GM15510 (cell line): ENCODE results near the gene NAALADL2.

ENCODE experiments used
- POLR2A ChIP-seq: IDR thresholded peaks from 3 replicates; pipeline ENCODE4 v1.6.1; 2011; ENCODE audit warnings: borderline replicate concordance; ENCODE audit not compliant: insufficient read length; ENCODE audit errors: extremely low read depth

The NAALADL2 gene

GRCh38 chr3:175336406-175337133, 477.4 kb downstream of the NAALADL2 start:
- TF ChIP-seq POLR2A, result no peak

- TF ChIP-seq POLR2A, result no peak
These were observed 478.5 kb downstream of the NAALADL2 start for GRCh38 chr3:175337631-175338030.

GRCh38 chr3:175338775-175339535, 479.8 kb downstream of the NAALADL2 start:
- no peak for TF ChIP-seq POLR2A

GRCh38 chr3:175340338-175341015, 481.3 kb downstream of the NAALADL2 start:
- no peak for TF ChIP-seq POLR2A

- no peak for TF ChIP-seq POLR2A
These were observed 483.1 kb downstream of the NAALADL2 start for GRCh38 chr3:175342196-175342595.

- no peak for TF ChIP-seq POLR2A
These were observed 484.8 kb downstream of the NAALADL2 start for GRCh38 chr3:175343946-175344345.

- no peak for TF ChIP-seq POLR2A
These were observed 487.6 kb downstream of the NAALADL2 start for GRCh38 chr3:175346573-175347356.

- TF ChIP-seq POLR2A, result no peak
These were observed 490.0 kb downstream of the NAALADL2 start for GRCh38 chr3:175349168-175349567.

GRCh38 chr3:175355801-175356335, 496.7 kb downstream of the NAALADL2 start:
- TF ChIP-seq POLR2A, result no peak

- no peak for TF ChIP-seq POLR2A
These were observed 497.8 kb downstream of the NAALADL2 start for GRCh38 chr3:175356899-175357324.

GRCh38 chr3:175357758-175358157, 498.6 kb downstream of the NAALADL2 start:
- TF ChIP-seq POLR2A, result no peak

GRCh38 chr3:175358935-175359334, 499.8 kb downstream of the NAALADL2 start:
- no peak for TF ChIP-seq POLR2A

- no peak for TF ChIP-seq POLR2A
These were observed 515.6 kb downstream of the NAALADL2 start for GRCh38 chr3:175374705-175375104.

- no peak for TF ChIP-seq POLR2A
These were observed 519.2 kb downstream of the NAALADL2 start for GRCh38 chr3:175378348-175378747.
